Neuronal stem cell (in vitro differentiated cells): ENCODE results near the gene ALAS2.
"Not testable (repeated sequence)": the region's sequence is repeated elsewhere in the genome, so short reads cannot be mapped to it uniquely, and the experiment has no call there.

Experiments used
- DNase-seq: peaks from one replicate; pipeline ENCODE4 v3.0.0-alpha.2; 2013; ENCODE audit warnings: low spot score
- H2AFZ ChIP-seq: one replicate; pipeline ENCODE4 v1.6.1; 2013; ENCODE audit warnings: mild to moderate bottlenecking, low read length, inconsistent platforms
- H2AK5ac ChIP-seq: 2 replicates; pipeline ENCODE4 v1.6.1; 2013; ENCODE audit warnings: low read depth, mild to moderate bottlenecking, inconsistent platforms, low read length, moderate library complexity, mixed read lengths
- H2BK120ac ChIP-seq: 2 replicates; pipeline ENCODE4 v1.6.1; 2013; ENCODE audit warnings: low read depth, mild to moderate bottlenecking, inconsistent platforms, low read length, moderate library complexity, mixed read lengths
- H2BK12ac ChIP-seq: one replicate; pipeline ENCODE4 v1.6.1; 2013; ENCODE audit warnings: low read length, inconsistent platforms
- H2BK15ac ChIP-seq: 2 replicates; pipeline ENCODE4 v1.6.1; 2013; ENCODE audit warnings: mild to moderate bottlenecking, low read length, inconsistent platforms, mixed read lengths
- H2BK5ac ChIP-seq: one replicate; pipeline ENCODE4 v1.6.1; 2013; ENCODE audit warnings: inconsistent platforms, mild to moderate bottlenecking, low read length, moderate library complexity
- H3K14ac ChIP-seq: one replicate; pipeline ENCODE4 v1.6.1; 2013; ENCODE audit warnings: low read length, inconsistent platforms
- H3K18ac ChIP-seq: 2 replicates; pipeline ENCODE4 v1.6.1; 2013; ENCODE audit warnings: low read length, inconsistent platforms
- H3K23ac ChIP-seq: 2 replicates; pipeline ENCODE4 v1.6.1; 2013; ENCODE audit warnings: low read depth, mild to moderate bottlenecking, mixed read lengths, low read length, inconsistent platforms; ENCODE audit not compliant: poor library complexity
- H3K27ac ChIP-seq: replicated peaks from 3 replicates; pipeline ENCODE4 v1.5.1; 2013; ENCODE audit warnings: low read length, inconsistent platforms
- H3K27me3 ChIP-seq, 3 experiments: 2 replicates each; pipeline ENCODE4 v1.6.1; 2013; ENCODE audit warnings: low read length in 3 of 3, mild to moderate bottlenecking in 2 of 3, inconsistent platforms in 1 of 3, low read depth in 1 of 3, mixed read lengths in 1 of 3, moderate library complexity in 1 of 3; ENCODE audit not compliant: control insufficient read depth in 3 of 3, insufficient read depth in 3 of 3
- H3K36me3 ChIP-seq, 2 donors: replicated peaks in 1 of 2; 2 replicates each; pipeline ENCODE4 v1.6.1; 2013; ENCODE audit warnings: low read length in 2 of 2; ENCODE audit not compliant: control insufficient read depth in 2 of 2, insufficient read depth in 2 of 2
- H3K4ac ChIP-seq: 2 replicates; pipeline ENCODE4 v1.6.1; 2013; ENCODE audit warnings: inconsistent platforms, mild to moderate bottlenecking, low read length, moderate library complexity
- H3K4me1 ChIP-seq, 2 donors: 1 replicate in 1 of 2; 2 replicates in 1 of 2; pipeline ENCODE4 v1.6.1; 2013; ENCODE audit warnings: low read length in 2 of 2, low read depth in 1 of 2; ENCODE audit not compliant: control insufficient read depth in 2 of 2, insufficient read depth in 1 of 2
- H3K4me2 ChIP-seq: one replicate; pipeline ENCODE4 v1.6.1; 2013; ENCODE audit warnings: mild to moderate bottlenecking, low read length, inconsistent platforms; ENCODE audit not compliant: insufficient read depth, poor library complexity, severe bottlenecking
- H3K4me3 ChIP-seq, 2 donors: 2 replicates each; pipeline ENCODE4 v1.5.1; 2013; ENCODE audit warnings: low read length in 2 of 2, mild to moderate bottlenecking in 2 of 2, inconsistent platforms in 1 of 2, moderate library complexity in 1 of 2
- H3K79me1 ChIP-seq: one replicate; pipeline ENCODE4 v1.6.1; 2013; ENCODE audit warnings: low read depth, mild to moderate bottlenecking, inconsistent platforms, low read length, moderate library complexity
- H3K9ac ChIP-seq: one replicate; pipeline ENCODE4 v1.6.1; 2013; ENCODE audit warnings: mild to moderate bottlenecking, low read depth, low read length, inconsistent platforms; ENCODE audit not compliant: poor library complexity
- H3K9me3 ChIP-seq, 2 donors: replicated peaks in 1 of 2; 2 replicates each; pipeline versions ENCODE3 to v1.6.1; 2013; ENCODE audit warnings: low read length in 2 of 2, mild to moderate bottlenecking in 2 of 2, inconsistent platforms in 1 of 2, low read depth in 1 of 2, mixed read lengths in 1 of 2, moderate library complexity in 1 of 2; ENCODE audit not compliant: control insufficient read depth in 2 of 2, insufficient read depth in 1 of 2
- H4K8ac ChIP-seq: one replicate; pipeline ENCODE4 v1.6.1; 2013; ENCODE audit warnings: low read depth, mild to moderate bottlenecking, inconsistent platforms, low read length, moderate library complexity
- H4K91ac ChIP-seq: one replicate; pipeline ENCODE4 v1.6.1; 2013; ENCODE audit warnings: low read length, low read depth, mild to moderate bottlenecking, inconsistent platforms; ENCODE audit not compliant: poor library complexity
- WGBS, 2 donors: extraction: QIAGEN DNeasy Blood & Tissue Kit; methylation state at CpG; one replicate each; pipeline ENCODE4 v1.1.7; 2013; ENCODE audit warnings: missing lambda C conversion rate in 2 of 2, mixed read lengths in 1 of 2; ENCODE audit not compliant: insufficient read length in 2 of 2, insufficient replicate concordance in 1 of 2; ENCODE audit errors: extremely low coverage in 2 of 2; 5-methylcytosine and 5-hydroxymethylcytosine counted together

ALAS2 gene

DNA sequence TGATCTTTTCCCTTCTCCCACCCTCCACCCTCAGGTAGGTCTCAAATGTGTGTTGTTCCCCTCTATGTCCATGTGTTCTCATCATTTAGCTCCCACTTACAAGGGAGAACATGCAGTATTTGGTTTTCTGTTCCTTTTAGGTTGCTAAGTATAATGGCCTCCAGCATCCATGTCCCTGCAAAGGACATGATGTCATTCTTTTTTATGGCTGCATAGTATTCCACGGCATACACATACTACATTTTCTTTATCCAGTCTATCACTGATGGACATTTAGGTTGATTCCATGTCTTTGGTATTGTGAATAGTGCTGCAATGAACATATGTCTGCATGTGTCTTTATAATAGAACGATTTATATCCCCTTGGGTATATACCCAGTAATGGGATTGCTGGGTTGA is 47.5 kb downstream of the ALAS2 start:
- H3K79me1 ChIP-seq, H3K14ac ChIP-seq, H2BK5ac ChIP-seq, H3K36me3 ChIP-seq, H2BK15ac ChIP-seq, H2AK5ac ChIP-seq, H3K27ac ChIP-seq, H3K4me1 ChIP-seq, H3K4ac ChIP-seq, H4K91ac ChIP-seq, H3K4me3 ChIP-seq, H2AFZ ChIP-seq, DNase-seq, H3K4me2 ChIP-seq, H3K9ac ChIP-seq, H3K9me3 ChIP-seq, H3K23ac ChIP-seq, H4K8ac ChIP-seq, H2BK120ac ChIP-seq, H3K27me3 ChIP-seq, H3K18ac ChIP-seq, H2BK12ac ChIP-seq: not testable (repeated sequence)
- WGBS, 2 donors = no CpG with 5 or more reads among the region's 2 CpGs

- H3K4me3 ChIP-seq = no peak overlapping the region
- no peak overlapping the region for H3K4me2 ChIP-seq
- H3K4ac ChIP-seq = no peak overlapping the region
- WGBS, 2 donors = no CpG with 5 or more reads among the region's 6 CpGs
- H3K79me1 ChIP-seq = no peaks in the 10 kb centered on the region
- no peak overlapping the region for H3K23ac ChIP-seq
- H2BK120ac ChIP-seq = no peak overlapping the region
- H3K27me3 ChIP-seq = no peaks in the 10 kb centered on the region
- H2BK15ac ChIP-seq = no peak overlapping the region
- no peak for DNase-seq
- no peak overlapping the region for H2AFZ ChIP-seq
- no peak overlapping the region for H4K91ac ChIP-seq
- no peak overlapping the region for H3K18ac ChIP-seq
- H3K4me1 ChIP-seq = no peaks in the 10 kb centered on the region
- no peak overlapping the region for H3K14ac ChIP-seq
- no peaks in the 10 kb centered on the region for H3K9me3 ChIP-seq
- H3K27ac ChIP-seq = no peak overlapping the region
- H3K36me3 ChIP-seq = no peaks in the 10 kb centered on the region
- no peak overlapping the region for H3K9ac ChIP-seq
- no peak overlapping the region for H2AK5ac ChIP-seq
- H4K8ac ChIP-seq = no peak overlapping the region
- no peak overlapping the region for H2BK5ac ChIP-seq
- no peak overlapping the region for H2BK12ac ChIP-seq
These were observed 50.4 kb downstream of the ALAS2 start for GRCh38 chrX:54980334-54980733.

DNA sequence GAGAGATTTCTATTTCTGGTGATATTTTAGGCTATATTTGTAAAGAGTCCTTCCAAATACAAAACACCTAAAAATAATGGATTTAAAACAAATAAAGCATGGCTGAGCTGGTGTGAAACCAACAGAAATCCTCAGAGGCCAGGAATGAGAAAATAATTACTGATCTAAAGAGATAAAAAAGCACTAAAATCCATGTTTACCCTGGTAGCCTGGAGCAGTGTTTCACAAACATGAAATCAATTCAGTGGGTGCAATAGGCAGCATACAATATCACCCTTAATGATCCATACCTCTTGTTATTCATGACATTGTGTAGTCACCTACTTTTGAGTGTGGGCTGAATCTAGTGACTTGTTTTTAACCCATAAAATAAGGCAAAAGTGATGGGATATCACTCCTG is 51.3 kb downstream of the ALAS2 start:
- Histone ChIP-seq H2AK5ac (no peak overlapping the region), H2BK12ac (no peak overlapping the region), H3K27ac (no peak overlapping the region), H2BK15ac (no peak overlapping the region), H3K27me3 (no peaks in the 10 kb centered on the region), H2AFZ (no peak overlapping the region), H3K18ac (no peak overlapping the region), H3K14ac (no peak overlapping the region), H3K79me1 (no peaks in the 10 kb centered on the region), H3K36me3 (no peaks in the 10 kb centered on the region), H2BK120ac (no peak overlapping the region), H3K9ac (no peak overlapping the region), H3K4me1 (no peaks in the 10 kb centered on the region), H3K4me2 (no peak overlapping the region), H3K4me3 (no peak overlapping the region), H4K91ac (no peak overlapping the region), H4K8ac (no peak overlapping the region), H3K9me3 (no peaks in the 10 kb centered on the region), H2BK5ac (no peak overlapping the region), H3K4ac (no peak overlapping the region), H3K23ac (no peak overlapping the region)
- no peak for DNase-seq

GRCh38 chrX:54978448-54978847 is 52.3 kb downstream of the ALAS2 start:
- DNase-seq = no peak
- no peaks in the 10 kb centered on the region for H3K79me1 ChIP-seq

More at GRCh38 chrX:54978448-54978847, 52.3 kb downstream of the ALAS2 start:
- no peak overlapping the region for H3K4ac ChIP-seq
- H3K36me3 ChIP-seq = no peaks in the 10 kb centered on the region
- H3K4me2 ChIP-seq = no peak overlapping the region
- no peak overlapping the region for H3K23ac ChIP-seq
- H3K27me3 ChIP-seq = no peaks in the 10 kb centered on the region
- no peak overlapping the region for H2BK5ac ChIP-seq
- H4K8ac ChIP-seq = no peak overlapping the region
- H3K9me3 ChIP-seq = no peaks in the 10 kb centered on the region
- H3K4me1 ChIP-seq = no peaks in the 10 kb centered on the region
- H2BK15ac ChIP-seq = no peak overlapping the region
- no peak overlapping the region for H2AFZ ChIP-seq
- H2BK120ac ChIP-seq = no peak overlapping the region
- H3K9ac ChIP-seq = no peak overlapping the region
- H2AK5ac ChIP-seq = no peak overlapping the region
- H3K4me3 ChIP-seq = no peak overlapping the region
- H4K91ac ChIP-seq = no peak overlapping the region
- H2BK12ac ChIP-seq = no peak overlapping the region
- no peak overlapping the region for H3K27ac ChIP-seq
- H3K18ac ChIP-seq = no peak overlapping the region
- no peak overlapping the region for H3K14ac ChIP-seq
